ENCODE measurements around the gene CD207. TPM values are rescaled to one million over a fixed set of nuclear protein-coding genes. Genes with fewer than 3 reads are reported as not detected.

CD207 gene
- total RNA-seq, 1 donor from 2014 or later = 2.5 TPM

DNA sequence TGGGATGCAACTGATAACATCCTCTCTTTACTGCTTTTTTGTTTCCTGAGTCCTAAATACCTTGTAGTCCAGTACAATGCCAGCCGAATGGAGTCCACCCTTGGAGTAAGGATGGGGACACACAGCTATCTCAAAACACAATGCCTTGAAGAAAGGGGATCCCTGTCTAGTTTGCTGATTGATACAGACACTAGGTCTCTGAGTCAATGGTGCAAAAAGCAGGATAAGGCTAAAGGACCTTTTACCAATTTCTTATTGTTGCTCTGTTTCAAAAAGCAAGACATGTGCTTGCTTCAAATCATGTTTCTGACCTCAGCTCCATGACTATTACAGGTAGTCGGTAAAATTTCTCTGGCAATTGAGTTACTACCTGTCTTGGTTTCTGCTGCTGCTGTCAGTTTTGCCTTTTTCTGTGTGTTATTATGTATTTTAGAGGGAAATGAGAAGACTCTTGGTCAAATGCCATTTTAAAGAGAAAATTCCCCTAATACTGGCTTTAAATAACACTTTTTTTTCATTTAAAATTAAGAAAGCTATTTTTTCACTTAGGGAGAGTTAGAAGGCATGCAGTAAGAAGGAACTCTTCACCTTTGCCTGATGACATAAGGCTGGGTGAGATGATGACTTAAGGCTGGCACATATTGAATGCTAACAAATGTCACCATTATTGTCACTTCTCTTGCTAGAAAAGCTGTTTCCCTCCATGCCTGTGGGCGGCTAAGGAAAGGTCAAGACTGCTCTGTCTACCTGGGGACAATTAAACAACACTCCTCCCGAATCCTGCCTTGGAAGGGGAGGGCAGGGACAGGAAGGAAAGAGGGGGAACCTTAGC, 40.2 kb downstream of the CD207 start:
- no peak for DNase-seq (ENCODE audit: extremely low spot score in 2 of 2)
- no peaks in the 10 kb centered on the region for H3K36me3 ChIP-seq
- no peak for TF ChIP-seq POLR2AphosphoS5 (IDR thresholded peaks at IDR 0.05; ENCODE audit: insufficient read depth in 1 of 2, low read depth in 1 of 2)
- no peak for TF ChIP-seq POLR2A (IDR thresholded peaks at IDR 0.05)
- TF ChIP-seq, protein P1, sequence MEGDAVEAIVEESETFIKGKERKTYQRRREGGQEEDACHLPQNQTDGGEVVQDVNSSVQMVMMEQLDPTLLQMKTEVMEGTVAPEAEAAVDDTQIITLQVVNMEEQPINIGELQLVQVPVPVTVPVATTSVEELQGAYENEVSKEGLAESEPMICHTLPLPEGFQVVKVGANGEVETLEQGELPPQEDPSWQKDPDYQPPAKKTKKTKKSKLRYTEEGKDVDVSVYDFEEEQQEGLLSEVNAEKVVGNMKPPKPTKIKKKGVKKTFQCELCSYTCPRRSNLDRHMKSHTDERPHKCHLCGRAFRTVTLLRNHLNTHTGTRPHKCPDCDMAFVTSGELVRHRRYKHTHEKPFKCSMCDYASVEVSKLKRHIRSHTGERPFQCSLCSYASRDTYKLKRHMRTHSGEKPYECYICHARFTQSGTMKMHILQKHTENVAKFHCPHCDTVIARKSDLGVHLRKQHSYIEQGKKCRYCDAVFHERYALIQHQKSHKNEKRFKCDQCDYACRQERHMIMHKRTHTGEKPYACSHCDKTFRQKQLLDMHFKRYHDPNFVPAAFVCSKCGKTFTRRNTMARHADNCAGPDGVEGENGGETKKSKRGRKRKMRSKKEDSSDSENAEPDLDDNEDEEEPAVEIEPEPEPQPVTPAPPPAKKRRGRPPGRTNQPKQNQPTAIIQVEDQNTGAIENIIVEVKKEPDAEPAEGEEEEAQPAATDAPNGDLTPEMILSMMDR (IDR thresholded peaks at IDR 0.05) = no peak
- intact Hi-C loops (cut with DNase I) = no loop called here
- H3K27ac ChIP-seq = no peak overlapping the region
- no peak overlapping the region for H3K4me3 ChIP-seq
- peaks cover 4% of the 10 kb centered on the region for H3K4me1 ChIP-seq
- H3K9me3 ChIP-seq = no peaks in the 10 kb centered on the region
- H3K27me3 ChIP-seq = peaks cover 2% of the 10 kb centered on the region

GRCh38 chr2:70793450-70793849, 42.2 kb downstream of the CD207 start:
- intact Hi-C loops (cut with DNase I) = no loop called here
- no peak for DNase-seq (ENCODE audit: extremely low spot score in 2 of 2)
- Histone ChIP-seq H3K27ac (no peak overlapping the region), H3K4me3 (no peak overlapping the region), H3K4me1 (peaks cover 15% of the 10 kb centered on the region), H3K36me3 (no peaks in the 10 kb centered on the region), H3K9me3 (no peaks in the 10 kb centered on the region), H3K27me3 (peaks cover 5% of the 10 kb centered on the region)
- no peak for TF ChIP-seq POLR2A (IDR thresholded peaks at IDR 0.05)

- intact Hi-C loops (cut with DNase I) = no loop called here
- H3K27me3 ChIP-seq = peaks cover 5% of the 10 kb centered on the region
Measured at GRCh38 chr2:70790136-70790828, 45.3 kb downstream of the CD207 start, which contains the start of gene FIGLA. FIGLA (minus strand) TSS chr2:70790643; CDS start chr2:70790638, 5 bp downstream.

DNA sequence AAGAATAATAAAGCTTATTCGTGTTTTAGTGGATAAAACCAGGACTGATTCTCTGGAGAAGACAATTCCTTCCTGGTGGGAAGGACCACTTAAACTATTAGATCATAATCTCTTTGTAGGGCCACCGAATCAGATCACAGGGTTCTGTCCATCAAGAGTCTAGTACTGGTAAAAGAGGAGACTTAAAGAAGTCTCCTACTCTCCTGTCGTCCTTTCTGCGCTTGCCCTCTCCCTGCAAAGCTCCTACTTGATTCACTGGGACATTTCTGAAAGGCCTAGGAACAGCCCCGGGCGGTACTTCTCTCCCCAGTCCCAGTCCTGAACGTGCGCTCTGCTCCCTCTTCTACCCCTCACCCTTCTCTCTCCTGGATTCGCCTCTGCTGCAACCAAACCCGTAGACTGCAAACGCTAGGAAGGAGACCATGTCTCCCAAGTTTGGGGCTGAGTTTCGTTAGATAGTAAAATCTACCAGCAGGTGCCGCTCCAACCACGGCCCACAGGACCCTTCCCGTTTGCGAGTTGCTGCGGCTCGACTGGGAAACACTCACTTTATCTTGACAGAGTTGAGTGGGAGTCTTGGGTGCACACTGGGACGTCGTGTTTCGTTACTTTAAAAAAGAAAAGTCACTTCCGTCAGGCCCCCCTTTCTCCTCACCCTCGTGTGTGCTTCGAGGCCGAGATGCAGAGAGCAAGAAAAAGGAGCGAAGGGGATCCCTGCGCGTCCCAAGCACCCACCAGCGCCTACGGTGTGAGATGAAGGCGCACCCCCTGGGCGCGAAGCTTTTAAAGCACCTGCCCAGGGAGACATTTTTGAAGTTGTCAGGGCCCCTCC, 46.1 kb downstream of the CD207 start:
- no peak overlapping the region for H3K27ac ChIP-seq
- peaks cover 5% of the 10 kb centered on the region for H3K27me3 ChIP-seq
- TF ChIP-seq POLR2AphosphoS5 (IDR thresholded peaks at IDR 0.05; ENCODE audit: insufficient read depth in 1 of 2, low read depth in 1 of 2) (no peak), POLR2A (IDR thresholded peaks at IDR 0.05) (no peak)
- TF ChIP-seq, protein P1 (IDR thresholded peaks at IDR 0.05) = peak; percentile 8 to 24 (median 18)
- intact Hi-C loops (cut with DNase I) = no loop called here
- H3K9me3 ChIP-seq = no peaks in the 10 kb centered on the region
- peak overlapping the region; percentile 7 to 15 for H3K4me3 ChIP-seq
- peaks cover 15% of the 10 kb centered on the region for H3K4me1 ChIP-seq
- DNase-seq (ENCODE audit: extremely low spot score in 2 of 2) = no peak
- no peaks in the 10 kb centered on the region for H3K36me3 ChIP-seq

More at GRCh38 chr2:70790136-70790828, 45.3 kb downstream of the CD207 start, which contains the start of gene FIGLA:
- no peak for TF ChIP-seq POLR2A (IDR thresholded peaks at IDR 0.05)
- TF ChIP-seq, protein P1 (IDR thresholded peaks at IDR 0.05) = no peak
- TF ChIP-seq POLR2AphosphoS5 (IDR thresholded peaks at IDR 0.05; ENCODE audit: insufficient read depth in 1 of 2, low read depth in 1 of 2) = no peak
- Histone ChIP-seq H3K9me3 (no peaks in the 10 kb centered on the region), H3K36me3 (no peaks in the 10 kb centered on the region), H3K4me1 (peaks cover 15% of the 10 kb centered on the region), H3K4me3 (peak within 1 kb of the TSS; percentile 7 to 15), H3K27ac (no peak within 1 kb of the TSS)
- no peak for DNase-seq (ENCODE audit: extremely low spot score in 2 of 2)
